Muscle layer of duodenum (tissue), 2 donors: Measurements from ENCODE around the gene ELFN1.

ENCODE experiments used
- H3K27ac ChIP-seq: one replicate; pipeline ENCODE4 v1.7.0; 2013; ENCODE audit warnings: mild to moderate bottlenecking, low read length
- H3K27me3 ChIP-seq: one replicate; pipeline ENCODE4 v1.7.0; 2013; ENCODE audit warnings: low read depth, mild to moderate bottlenecking, control low read depth, low read length
- H3K36me3 ChIP-seq, 2 donors: one replicate each; pipeline ENCODE4 v1.7.0; 2013; ENCODE audit warnings: low read length in 2 of 2, control low read depth in 1 of 2, mild to moderate bottlenecking in 1 of 2; ENCODE audit not compliant: insufficient read depth in 2 of 2, control insufficient read depth in 1 of 2
- H3K4me1 ChIP-seq, 2 donors: one replicate each; pipeline ENCODE4 v1.7.0; 2013; ENCODE audit warnings: low read length in 2 of 2, mild to moderate bottlenecking in 2 of 2, control low read depth in 1 of 2, moderate library complexity in 1 of 2; ENCODE audit not compliant: insufficient read depth in 2 of 2, control insufficient read depth in 1 of 2
- H3K4me3 ChIP-seq, 2 donors: one replicate each; pipeline ENCODE4 v1.7.0; 2013; ENCODE audit warnings: low read length in 2 of 2, low read depth in 1 of 2, mild to moderate bottlenecking in 1 of 2
- H3K9me3 ChIP-seq, 2 donors: one replicate each; pipeline ENCODE4 v1.7.0; 2013; ENCODE audit warnings: low read length in 2 of 2, control low read depth in 1 of 2, mild to moderate bottlenecking in 1 of 2; ENCODE audit not compliant: control insufficient read depth in 1 of 2
- donor health status: healthy.

Gene ELFN1

GRCh38 chr7:1693991-1694524 lies 24.0 kb downstream of the ELFN1 start:
- Histone ChIP-seq H3K4me3 (no peak overlapping the region), H3K9me3 (no peaks in the 10 kb centered on the region), H3K27ac (no peak overlapping the region), H3K36me3 (no peaks in the 10 kb centered on the region), H3K4me1 (peaks cover 0 to 9% of the 10 kb centered on the region in 2 donors), H3K27me3 (no peaks in the 10 kb centered on the region)

- H3K27me3 ChIP-seq = no peaks in the 10 kb centered on the region
- no peak overlapping the region for H3K27ac ChIP-seq
- H3K4me3 ChIP-seq = no peak overlapping the region
- H3K9me3 ChIP-seq = no peaks in the 10 kb centered on the region
- no peaks in the 10 kb centered on the region for H3K36me3 ChIP-seq
- H3K4me1 ChIP-seq = peaks cover 0 to 9% of the 10 kb centered on the region in 2 donors
These were observed 24.8 kb downstream of the ELFN1 start for GRCh38 chr7:1694611-1695511.

GRCh38 chr7:1695800-1696454 lies 25.9 kb downstream of the ELFN1 start:
- H3K27ac ChIP-seq = no peak overlapping the region
- H3K4me3 ChIP-seq = no peak overlapping the region
- peaks cover 0 to 9% of the 10 kb centered on the region in 2 donors for H3K4me1 ChIP-seq
- no peaks in the 10 kb centered on the region for H3K9me3 ChIP-seq
- no peaks in the 10 kb centered on the region for H3K36me3 ChIP-seq
- no peaks in the 10 kb centered on the region for H3K27me3 ChIP-seq

GRCh38 chr7:1696671-1697498 lies 26.8 kb downstream of the ELFN1 start:
- Histone ChIP-seq H3K27ac (no peak overlapping the region), H3K36me3 (no peaks in the 10 kb centered on the region), H3K27me3 (no peaks in the 10 kb centered on the region), H3K4me3 (no peak overlapping the region), H3K4me1 (peaks cover 0 to 3% of the 10 kb centered on the region in 2 donors), H3K9me3 (peaks cover 0 to 2% of the 10 kb centered on the region in 2 donors)

GRCh38 chr7:1697499-1698125 lies 27.5 kb downstream of the ELFN1 start:
- Histone ChIP-seq H3K4me1 (no peaks in the 10 kb centered on the region), H3K4me3 (no peak overlapping the region), H3K27me3 (no peaks in the 10 kb centered on the region), H3K9me3 (peaks cover 0 to 7% of the 10 kb centered on the region in 2 donors), H3K36me3 (no peaks in the 10 kb centered on the region), H3K27ac (no peak overlapping the region)

GRCh38 chr7:1698201-1698600 lies 28.1 kb downstream of the ELFN1 start:
- H3K9me3 ChIP-seq = peaks cover 6 to 12% of the 10 kb centered on the region in 2 donors
- H3K4me3 ChIP-seq = no peak overlapping the region
- H3K36me3 ChIP-seq = no peaks in the 10 kb centered on the region
- no peaks in the 10 kb centered on the region for H3K4me1 ChIP-seq
- no peak overlapping the region for H3K27ac ChIP-seq
- H3K27me3 ChIP-seq = no peaks in the 10 kb centered on the region

- Histone ChIP-seq H3K4me3 (no peak overlapping the region), H3K9me3 (peaks cover 9 to 19% of the 10 kb centered on the region in 2 donors), H3K36me3 (no peaks in the 10 kb centered on the region), H3K27ac (no peak overlapping the region), H3K4me1 (no peaks in the 10 kb centered on the region), H3K27me3 (no peaks in the 10 kb centered on the region)
These were observed 28.9 kb downstream of the ELFN1 start for GRCh38 chr7:1698951-1699350.

- Histone ChIP-seq H3K9me3 (peaks cover 9 to 20% of the 10 kb centered on the region in 2 donors), H3K36me3 (no peaks in the 10 kb centered on the region), H3K4me3 (no peak overlapping the region), H3K27me3 (no peaks in the 10 kb centered on the region), H3K27ac (no peak overlapping the region), H3K4me1 (no peaks in the 10 kb centered on the region)
These were observed 30.0 kb downstream of the ELFN1 start for GRCh38 chr7:1700086-1700485.

GRCh38 chr7:1700536-1701333 lies 30.7 kb downstream of the ELFN1 start:
- H3K36me3 ChIP-seq = no peaks in the 10 kb centered on the region
- peaks cover 9 to 20% of the 10 kb centered on the region in 2 donors for H3K9me3 ChIP-seq
- no peaks in the 10 kb centered on the region for H3K4me1 ChIP-seq
- H3K27ac ChIP-seq = no peak overlapping the region
- no peaks in the 10 kb centered on the region for H3K27me3 ChIP-seq
- no peak overlapping the region for H3K4me3 ChIP-seq

- Histone ChIP-seq H3K36me3 (no peaks in the 10 kb centered on the region), H3K4me1 (no peaks in the 10 kb centered on the region), H3K4me3 (no peak overlapping the region), H3K27ac (no peak overlapping the region), H3K9me3 (peaks cover 9 to 20% of the 10 kb centered on the region in 2 donors), H3K27me3 (no peaks in the 10 kb centered on the region)
These were observed 32.6 kb downstream of the ELFN1 start for GRCh38 chr7:1702652-1703051.
